CD4-positive, alpha-beta T cell (primary cell): ENCODE data around the gene NR5A2. TPM values are rescaled to one million over a fixed set of nuclear protein-coding genes. Genes with fewer than 3 reads are reported as not detected.

Source experiments
- ATAC-seq: fragments of 200-7000 bp; cut with Tn5 transposase; one replicate; pipeline ENCODE4 v1.10.0; 2022; ENCODE audit warnings: mild to moderate bottlenecking; ENCODE audit not compliant: poor library complexity
- CTCF ChIA-PET: fragments of 350-600 bp; sonication (Branson Sonifier 250); formaldehyde crosslinking; loops from one replicate; lab custom pipeline; 2021; ENCODE audit warnings: antibody characterized with exemption, inconsistent platforms; lab: Charles Lee
- POLR2A ChIA-PET: fragments of 350-600 bp; sonication (Branson Sonifier 250); formaldehyde crosslinking; loops from one replicate; lab custom pipeline; 2021; ENCODE audit warnings: antibody characterized with exemption, inconsistent platforms; lab: Charles Lee
- DNase-seq, 14 experiments: peaks; one replicate each; pipeline ENCODE4 v3.0.0-alpha.2; 2013 to 2020; ENCODE audit warnings: mixed read lengths in 2 of 14
- H3K27ac ChIP-seq, 2 donors: one replicate each; pipeline versions ENCODE4 v1.5.1 to v1.7.0; 2013; ENCODE audit warnings: low read length in 2 of 2, low read depth in 1 of 2, mild to moderate bottlenecking in 1 of 2
- H3K27me3 ChIP-seq, 2 experiments: 1 replicate in 1 of 2; 2 replicates in 1 of 2; pipeline versions ENCODE4 v1.6.1 to v1.7.0; 2013; ENCODE audit warnings: low read length in 2 of 2, control low read depth in 1 of 2, mild to moderate bottlenecking in 1 of 2, moderate library complexity in 1 of 2; ENCODE audit not compliant: insufficient read depth in 2 of 2, control insufficient read depth in 1 of 2
- H3K36me3 ChIP-seq: one replicate; pipeline ENCODE4 v1.6.1; 2013; ENCODE audit warnings: low read length, control low read depth; ENCODE audit not compliant: insufficient read depth
- H3K4me1 ChIP-seq: one replicate; pipeline ENCODE4 v1.6.1; 2013; ENCODE audit warnings: low read length, control low read depth; ENCODE audit not compliant: insufficient read depth
- H3K4me3 ChIP-seq: one replicate; pipeline ENCODE4 v1.5.1; 2013; ENCODE audit warnings: mild to moderate bottlenecking, low read length, moderate library complexity
- H3K9me3 ChIP-seq, 2 experiments: 1 replicate in 1 of 2; 2 replicates in 1 of 2; pipeline versions ENCODE4 v1.6.1 to v1.7.0; 2013; ENCODE audit warnings: low read length in 2 of 2, mild to moderate bottlenecking in 2 of 2, control low read depth in 1 of 2, moderate library complexity in 1 of 2; ENCODE audit not compliant: control insufficient read depth in 1 of 2, insufficient read depth in 1 of 2
- H3K27ac Mint-ChIP-seq: one replicate; pipeline ENCODE4 v1.8.0; 2020; ENCODE audit warnings: mixed read lengths
- H3K27me3 Mint-ChIP-seq: one replicate; pipeline ENCODE4 v1.8.0; 2021; ENCODE audit warnings: mixed read lengths
- H3K36me3 Mint-ChIP-seq: one replicate; pipeline ENCODE4 v1.8.0; 2021; ENCODE audit warnings: low read depth, mixed read lengths
- H3K4me1 Mint-ChIP-seq: one replicate; pipeline ENCODE4 v1.8.0; 2021; ENCODE audit warnings: low read depth, mixed read lengths
- H3K4me3 Mint-ChIP-seq: one replicate; pipeline ENCODE4 v1.8.0; 2020; ENCODE audit warnings: mild to moderate bottlenecking, mixed read lengths
- H3K9me3 Mint-ChIP-seq: one replicate; pipeline ENCODE4 v1.8.0; 2020; ENCODE audit warnings: mixed read lengths
- intact Hi-C, 2 experiments: fragments of 100-400 bp; cut with DNase I in 1 of 2; cut with micrococcal nuclease in 1 of 2; formaldehyde crosslinking; loops; one replicate each; pipeline versions ENCODE4 v1.15.1 to v1.9.0; 2023 to 2025; cut with DNase I, micrococcal nuclease
- total RNA-seq, 174 experiments: library from RNA in 2 of 174; stranded (reverse) in 2 of 174; gene quantifications; one replicate each; pipeline ENCODE4 v1.2.3 and lab custom pipeline; 2021 to 2026
- TF ChIP-seq, protein P1 (sequence below): fragments of 200-600 bp; IDR thresholded peaks from one replicate; pipeline ENCODE4 v1.8.0; 2022; ENCODE audit warnings: antibody characterized with exemption, mild to moderate bottlenecking

NR5A2 gene
- total RNA-seq, 2 experiments from 2014 or later, result not detected

DNA sequence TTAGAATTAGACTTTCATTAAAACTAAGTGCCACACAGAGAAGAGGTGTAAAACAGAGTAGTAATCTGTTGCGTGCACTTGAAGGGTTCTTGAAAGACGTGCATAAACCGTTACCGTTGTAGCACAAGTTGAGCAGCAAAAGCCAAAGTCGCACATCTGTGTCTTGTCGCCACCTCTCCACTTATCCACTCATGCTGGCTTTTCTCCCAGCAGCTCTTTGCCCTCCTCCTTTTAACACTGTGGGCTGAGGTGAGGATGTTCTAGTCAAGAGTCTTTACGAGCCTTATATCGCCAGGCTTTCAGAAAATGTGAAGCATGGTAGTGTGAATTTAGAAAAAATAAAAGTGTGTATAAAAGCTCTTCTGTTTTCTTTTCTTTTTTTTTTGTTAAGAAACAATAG, 48.0 kb downstream of the NR5A2 start:
- Mint-ChIP-seq H3K36me3 (no peaks in the 10 kb centered on the region), H3K4me1 (no peaks in the 10 kb centered on the region), H3K4me3 (no peak overlapping the region), H3K9me3 (no peaks in the 10 kb centered on the region), H3K27me3 (peaks cover 41% of the 10 kb centered on the region), H3K27ac (no peak overlapping the region)
- Histone ChIP-seq H3K27ac (no peak overlapping the region), H3K4me1 (no peaks in the 10 kb centered on the region), H3K4me3 (no peak overlapping the region), H3K36me3 (no peaks in the 10 kb centered on the region), H3K27me3 (peaks cover 0 to 17% of the 10 kb centered on the region in 2 experiments), H3K9me3 (no peaks in the 10 kb centered on the region)
- intact Hi-C loops, result no loop called here
- TF ChIP-seq, protein P1, sequence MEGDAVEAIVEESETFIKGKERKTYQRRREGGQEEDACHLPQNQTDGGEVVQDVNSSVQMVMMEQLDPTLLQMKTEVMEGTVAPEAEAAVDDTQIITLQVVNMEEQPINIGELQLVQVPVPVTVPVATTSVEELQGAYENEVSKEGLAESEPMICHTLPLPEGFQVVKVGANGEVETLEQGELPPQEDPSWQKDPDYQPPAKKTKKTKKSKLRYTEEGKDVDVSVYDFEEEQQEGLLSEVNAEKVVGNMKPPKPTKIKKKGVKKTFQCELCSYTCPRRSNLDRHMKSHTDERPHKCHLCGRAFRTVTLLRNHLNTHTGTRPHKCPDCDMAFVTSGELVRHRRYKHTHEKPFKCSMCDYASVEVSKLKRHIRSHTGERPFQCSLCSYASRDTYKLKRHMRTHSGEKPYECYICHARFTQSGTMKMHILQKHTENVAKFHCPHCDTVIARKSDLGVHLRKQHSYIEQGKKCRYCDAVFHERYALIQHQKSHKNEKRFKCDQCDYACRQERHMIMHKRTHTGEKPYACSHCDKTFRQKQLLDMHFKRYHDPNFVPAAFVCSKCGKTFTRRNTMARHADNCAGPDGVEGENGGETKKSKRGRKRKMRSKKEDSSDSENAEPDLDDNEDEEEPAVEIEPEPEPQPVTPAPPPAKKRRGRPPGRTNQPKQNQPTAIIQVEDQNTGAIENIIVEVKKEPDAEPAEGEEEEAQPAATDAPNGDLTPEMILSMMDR, result no peak
- DNase-seq (no peak), ATAC-seq (no peak)
- POLR2A ChIA-PET, result no interaction called here
- CTCF ChIA-PET, result no interaction called here

DNA sequence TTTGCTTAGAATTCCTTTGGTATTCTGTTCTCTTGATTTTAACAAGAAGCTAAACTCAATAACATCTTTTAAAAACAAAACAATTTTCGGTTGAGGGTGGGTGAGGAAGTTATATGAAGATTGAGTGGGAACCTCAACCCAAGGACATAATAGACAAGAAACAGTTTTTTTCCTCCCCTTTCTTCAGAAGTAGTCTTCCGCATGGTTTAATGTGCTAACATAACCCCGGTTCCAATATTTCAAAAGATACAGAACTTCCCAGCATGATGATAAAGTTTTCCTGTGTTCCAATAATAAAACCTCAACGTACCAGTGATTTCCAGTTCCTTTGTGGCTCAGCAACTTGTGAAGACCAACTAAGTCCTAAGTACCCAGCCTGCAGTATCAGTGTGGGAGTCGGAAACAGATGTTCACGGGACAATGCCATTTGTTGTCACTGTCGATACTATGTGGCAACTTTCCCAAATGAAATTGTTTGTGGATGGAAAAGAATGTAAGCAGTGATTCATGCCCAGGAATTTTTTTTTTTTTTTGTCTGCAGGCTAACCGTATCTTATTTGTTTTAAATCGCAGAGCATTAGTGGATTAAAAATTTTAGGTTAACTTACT, 48.5 kb downstream of the NR5A2 start:
- Mint-ChIP-seq H3K27me3 (peaks cover 35% of the 10 kb centered on the region), H3K36me3 (no peaks in the 10 kb centered on the region), H3K4me1 (no peaks in the 10 kb centered on the region), H3K27ac (no peak overlapping the region), H3K4me3 (no peak overlapping the region), H3K9me3 (no peaks in the 10 kb centered on the region)
- peaks cover 0 to 17% of the 10 kb centered on the region in 2 experiments for H3K27me3 ChIP-seq
- intact Hi-C loops, result no loop called here
- ChIA-PET CTCF (no interaction called here), POLR2A (no interaction called here)
- H3K4me3 ChIP-seq, result no peak overlapping the region
- TF ChIP-seq, protein P1, result no peak
- DNase-seq, result no peak
- H3K4me1 ChIP-seq, result no peaks in the 10 kb centered on the region
- H3K27ac ChIP-seq, result no peak overlapping the region
- ATAC-seq, result no peak
- no peaks in the 10 kb centered on the region for H3K36me3 ChIP-seq
- no peaks in the 10 kb centered on the region for H3K9me3 ChIP-seq

DNA sequence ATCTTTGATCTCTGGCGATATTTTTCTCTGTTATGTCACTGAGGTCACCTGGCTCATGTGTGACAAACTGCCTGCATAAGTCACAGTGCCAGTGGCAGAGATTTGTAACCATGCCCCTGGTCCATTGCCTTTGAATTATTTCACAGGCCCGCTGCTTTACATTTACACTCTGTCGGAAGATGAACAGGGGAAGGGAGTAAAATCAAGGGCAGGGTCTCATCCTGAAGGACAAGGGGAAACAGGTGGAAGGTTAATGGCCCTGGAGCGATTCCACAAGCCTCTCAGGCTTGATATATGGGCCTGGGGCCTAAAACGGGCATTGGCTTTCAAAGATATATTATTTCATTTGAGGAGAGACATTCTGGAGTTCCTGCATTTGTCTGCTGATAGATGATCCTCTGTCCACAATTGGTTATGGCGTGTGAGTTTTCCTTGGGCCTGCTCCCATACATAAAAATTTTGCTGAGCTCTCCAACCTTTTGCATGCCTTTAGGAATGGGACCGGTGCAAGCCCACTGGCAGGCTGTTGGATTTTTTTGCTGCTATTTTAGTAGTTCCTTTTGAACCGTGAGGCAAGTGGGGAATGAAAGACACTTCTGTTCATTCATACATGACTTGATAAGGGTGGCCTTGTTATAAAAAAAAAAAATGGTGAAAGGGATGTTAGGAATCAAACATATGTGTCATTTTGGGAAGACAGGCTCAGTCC, 51.9 kb downstream of the NR5A2 start:
- H3K4me3 Mint-ChIP-seq, result no peak overlapping the region
- no peak for DNase-seq
- intact Hi-C loops, result no loop called here
- ChIA-PET POLR2A (interaction anchor here (0.7 to 1.0 kb wide), 2 partner anchors 9 to 1430 kb away, joined by 3 to 4 read pairs; no protein-coding TSS in a partner anchor), CTCF (interaction anchor here (1.0 kb wide), 1 partner anchor 9 kb away, joined by 3 read pairs; no protein-coding TSS in a partner anchor)
- H3K27ac ChIP-seq, result no peak overlapping the region
- no peaks in the 10 kb centered on the region for H3K4me1 ChIP-seq
- no peaks in the 10 kb centered on the region for H3K36me3 ChIP-seq
- H3K9me3 Mint-ChIP-seq, result no peaks in the 10 kb centered on the region
- no peak for ATAC-seq
- H3K27ac Mint-ChIP-seq, result no peak overlapping the region
- H3K9me3 ChIP-seq, result no peaks in the 10 kb centered on the region
- H3K4me3 ChIP-seq, result no peak overlapping the region
- TF ChIP-seq, protein P1, result no peak
- no peaks in the 10 kb centered on the region for H3K4me1 Mint-ChIP-seq
- H3K36me3 Mint-ChIP-seq, result no peaks in the 10 kb centered on the region
- peaks cover 0 to 5% of the 10 kb centered on the region in 2 experiments for H3K27me3 ChIP-seq
- peaks cover 16% of the 10 kb centered on the region for H3K27me3 Mint-ChIP-seq
